ENCODE data around the gene ARHGDIG.

GRCh38 chr16:307691-308312 lies 27.4 kb downstream of the ARHGDIG start:
- TF ChIP-seq CTCF (IDR thresholded peaks at IDR 0.05) (no peak), POLR2A (IDR thresholded peaks at IDR 0.05) (no peak)

All from uterus (tissue), 2 donors.